Lung (tissue), 12 donors: ENCODE results near the gene AKAP6. TPM values are rescaled to one million over a fixed set of nuclear protein-coding genes. Genes with fewer than 3 reads are reported as not detected.
A peak's percentile ranks its signal among the peaks of the same experiment; 100 is the strongest.

ENCODE experiments used
- ATAC-seq: fragments of 200-7000 bp; cut with Tn5 transposase; one replicate; pipeline ENCODE4 v1.9.1; 2020; ENCODE audit warnings: moderate number of reproducible peaks; ENCODE audit not compliant: insufficient read depth, low FRiP score
- DNase-seq, 3 donors: peaks; one replicate each; pipeline ENCODE4 v3.0.0-alpha.2; 2013 to 2017
- H3K27ac ChIP-seq, 2 donors: one replicate each; pipeline ENCODE4 v1.5.1; 2013; ENCODE audit warnings: mild to moderate bottlenecking in 2 of 2, moderate library complexity in 2 of 2, control low read depth in 1 of 2, inconsistent platforms in 1 of 2, low read depth in 1 of 2, low read length in 1 of 2
- H3K27me3 ChIP-seq, 3 donors: one replicate each; pipeline ENCODE4 v1.5.1; 2013; ENCODE audit warnings: low read length in 2 of 3; ENCODE audit not compliant: control insufficient read depth in 3 of 3, insufficient read depth in 3 of 3
- H3K36me3 ChIP-seq, 4 donors: one replicate each; pipeline ENCODE4 v1.5.1; 2013; ENCODE audit warnings: low read length in 4 of 4, mild to moderate bottlenecking in 1 of 4, moderate library complexity in 1 of 4; ENCODE audit not compliant: control insufficient read depth in 4 of 4, insufficient read depth in 4 of 4
- H3K4me1 ChIP-seq, 5 donors: one replicate each; pipeline ENCODE4 v1.5.1; 2013; ENCODE audit warnings: low read length in 5 of 5, mild to moderate bottlenecking in 2 of 5, moderate library complexity in 1 of 5; ENCODE audit not compliant: control insufficient read depth in 5 of 5, insufficient read depth in 5 of 5
- H3K4me3 ChIP-seq: one replicate; pipeline ENCODE4 v1.5.1; 2013; ENCODE audit warnings: mild to moderate bottlenecking, control low read depth, moderate library complexity
- H3K9ac ChIP-seq, 2 donors: one replicate each; pipeline ENCODE4 v1.5.1; 2013; ENCODE audit warnings: low read length in 2 of 2, control low read depth in 1 of 2; ENCODE audit not compliant: insufficient read depth in 1 of 2
- H3K9me3 ChIP-seq, 4 donors: one replicate each; pipeline ENCODE4 v1.5.1; 2013; ENCODE audit warnings: low read length in 3 of 4, mild to moderate bottlenecking in 1 of 4, moderate library complexity in 1 of 4; ENCODE audit not compliant: control insufficient read depth in 4 of 4, insufficient read depth in 3 of 4
- WGBS, 2 donors: extraction: QIAGEN DNeasy Blood & Tissue Kit; methylation state at CpG; one replicate each; pipeline ENCODE4 v1.1.7; 2013; 5-methylcytosine and 5-hydroxymethylcytosine counted together
- polyA plus RNA-seq, 2 donors: library from polyadenylated mRNA; stranded (reverse); fragments of 200-250 nt; gene quantifications; one replicate each; pipeline ENCODE4 v1.2.1, GENCODE V29; 2013
- total RNA-seq, 2 donors: library from RNA; depleted of rRNA in 1 of 2; stranded (reverse); fragments of >200 nt in 1 of 2; gene quantifications; one replicate each; pipeline ENCODE4 v1.2.1, GENCODE V29; 2014 to 2021
- TF ChIP-seq, protein P1 (sequence below): IDR thresholded peaks from 2 replicates; pipeline ENCODE4 v1.5.1; 2012; ENCODE audit warnings: mild to moderate bottlenecking; ENCODE audit errors: control extremely low read depth, extremely low read depth
- donor health status: control.
- donor health status: control.
- donor health status: Bipolar disorder and iron deficiency.
- donor health status: healthy.
- donor health status: DM: yes; HTN: yes; CAD: no.

The AKAP6 gene
- total and polyA plus RNA-seq, 4 donors, result 1.5 to 27.1 (median 7.7) TPM

GRCh38 chr14:32435411-32435810, 106.3 kb downstream of the AKAP6 start:
- Histone ChIP-seq H3K36me3 (peaks cover 0 to 3% (median 2%) of the 10 kb centered on the region in 4 donors), H3K9me3 (no peaks in the 10 kb centered on the region), H3K9ac (no peak overlapping the region), H3K27me3 (no peaks in the 10 kb centered on the region), H3K4me3 (no peak overlapping the region), H3K27ac (no peak overlapping the region), H3K4me1 (peaks cover 0 to 12% (median 0%) of the 10 kb centered on the region in 5 donors)
- TF ChIP-seq, protein P1, sequence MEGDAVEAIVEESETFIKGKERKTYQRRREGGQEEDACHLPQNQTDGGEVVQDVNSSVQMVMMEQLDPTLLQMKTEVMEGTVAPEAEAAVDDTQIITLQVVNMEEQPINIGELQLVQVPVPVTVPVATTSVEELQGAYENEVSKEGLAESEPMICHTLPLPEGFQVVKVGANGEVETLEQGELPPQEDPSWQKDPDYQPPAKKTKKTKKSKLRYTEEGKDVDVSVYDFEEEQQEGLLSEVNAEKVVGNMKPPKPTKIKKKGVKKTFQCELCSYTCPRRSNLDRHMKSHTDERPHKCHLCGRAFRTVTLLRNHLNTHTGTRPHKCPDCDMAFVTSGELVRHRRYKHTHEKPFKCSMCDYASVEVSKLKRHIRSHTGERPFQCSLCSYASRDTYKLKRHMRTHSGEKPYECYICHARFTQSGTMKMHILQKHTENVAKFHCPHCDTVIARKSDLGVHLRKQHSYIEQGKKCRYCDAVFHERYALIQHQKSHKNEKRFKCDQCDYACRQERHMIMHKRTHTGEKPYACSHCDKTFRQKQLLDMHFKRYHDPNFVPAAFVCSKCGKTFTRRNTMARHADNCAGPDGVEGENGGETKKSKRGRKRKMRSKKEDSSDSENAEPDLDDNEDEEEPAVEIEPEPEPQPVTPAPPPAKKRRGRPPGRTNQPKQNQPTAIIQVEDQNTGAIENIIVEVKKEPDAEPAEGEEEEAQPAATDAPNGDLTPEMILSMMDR, result no peak
- DNase-seq, result no peak
- no peak for ATAC-seq
- 85 to 94% methylated on average over 2 of the region's 2 CpGs for WGBS, 2 donors

GRCh38 chr14:32436993-32437392, 107.9 kb downstream of the AKAP6 start:
- Histone ChIP-seq H3K4me3 (no peak overlapping the region), H3K9ac (no peak overlapping the region), H3K27me3 (no peaks in the 10 kb centered on the region), H3K36me3 (peaks cover 0 to 3% (median 2%) of the 10 kb centered on the region in 4 donors), H3K27ac (no peak overlapping the region), H3K9me3 (no peaks in the 10 kb centered on the region), H3K4me1 (peaks cover 0 to 12% (median 0%) of the 10 kb centered on the region in 5 donors)
- DNase-seq, result no peak
- no peak for ATAC-seq
- TF ChIP-seq, protein P1, result no peak
- WGBS, 2 donors, result 71 to 73% methylated on average over 1 of the region's 1 CpG

DNA sequence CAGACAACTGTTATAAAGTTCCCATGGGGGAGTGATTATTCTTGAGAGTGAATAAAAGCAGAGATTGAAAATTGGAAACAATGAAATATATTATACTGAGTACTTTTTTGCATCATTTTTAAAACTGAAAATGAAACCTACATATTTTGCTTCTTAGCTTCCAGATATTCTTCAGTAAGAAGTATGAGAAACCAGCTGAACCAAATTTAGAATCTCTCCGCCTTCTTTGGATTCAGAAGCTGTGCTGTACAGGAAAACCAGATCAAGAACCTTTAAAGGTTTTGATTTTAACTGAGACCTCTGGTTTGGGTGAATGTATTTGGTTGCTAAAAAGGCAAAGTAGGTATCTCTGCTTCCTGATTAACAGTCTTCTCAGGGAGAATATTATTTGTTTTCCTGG, 109.4 kb downstream of the AKAP6 start:
- Histone ChIP-seq H3K9ac (no peak overlapping the region), H3K27me3 (no peaks in the 10 kb centered on the region), H3K4me3 (no peak overlapping the region), H3K9me3 (no peaks in the 10 kb centered on the region), H3K36me3 (peaks cover 0 to 3% (median 2%) of the 10 kb centered on the region in 4 donors), H3K4me1 (peaks cover 0 to 11% (median 0%) of the 10 kb centered on the region in 5 donors), H3K27ac (peak overlapping the region in 1 of 2 donors; percentile 14)
- no peak for ATAC-seq
- TF ChIP-seq, protein P1, result no peak
- 72 to 73% methylated on average over 1 of the region's 1 CpG for WGBS, 2 donors
- peak in 1 of 3 donors; percentile 39 for DNase-seq
